ENCODE results near the gene TMEM231.

TMEM231 gene

DNA sequence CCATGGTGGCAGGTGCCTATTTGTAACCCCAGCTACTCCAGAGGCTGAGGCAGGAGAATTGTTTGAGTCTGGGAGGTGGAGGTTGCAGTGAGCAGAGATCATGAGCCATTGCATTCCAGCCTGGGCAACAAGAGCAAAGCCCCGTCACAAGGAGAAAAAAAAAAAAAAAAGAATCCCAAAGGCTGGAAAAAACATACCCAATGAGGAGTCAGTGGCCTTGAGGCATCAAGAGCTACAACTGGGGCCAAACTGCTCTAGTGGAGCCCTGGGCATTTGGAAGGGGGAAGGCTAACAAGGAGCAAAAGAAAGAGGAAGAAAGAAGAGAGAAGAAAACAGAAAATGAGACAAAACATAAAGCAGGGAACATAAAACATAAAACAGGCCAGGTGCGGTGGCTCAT is 67.7 kb downstream of the TMEM231 start:
- DNase-seq (ENCODE audit: low read depth in 3 of 3): no peak
